Measurements from ENCODE around the gene DBN1.

DBN1 gene

DNA sequence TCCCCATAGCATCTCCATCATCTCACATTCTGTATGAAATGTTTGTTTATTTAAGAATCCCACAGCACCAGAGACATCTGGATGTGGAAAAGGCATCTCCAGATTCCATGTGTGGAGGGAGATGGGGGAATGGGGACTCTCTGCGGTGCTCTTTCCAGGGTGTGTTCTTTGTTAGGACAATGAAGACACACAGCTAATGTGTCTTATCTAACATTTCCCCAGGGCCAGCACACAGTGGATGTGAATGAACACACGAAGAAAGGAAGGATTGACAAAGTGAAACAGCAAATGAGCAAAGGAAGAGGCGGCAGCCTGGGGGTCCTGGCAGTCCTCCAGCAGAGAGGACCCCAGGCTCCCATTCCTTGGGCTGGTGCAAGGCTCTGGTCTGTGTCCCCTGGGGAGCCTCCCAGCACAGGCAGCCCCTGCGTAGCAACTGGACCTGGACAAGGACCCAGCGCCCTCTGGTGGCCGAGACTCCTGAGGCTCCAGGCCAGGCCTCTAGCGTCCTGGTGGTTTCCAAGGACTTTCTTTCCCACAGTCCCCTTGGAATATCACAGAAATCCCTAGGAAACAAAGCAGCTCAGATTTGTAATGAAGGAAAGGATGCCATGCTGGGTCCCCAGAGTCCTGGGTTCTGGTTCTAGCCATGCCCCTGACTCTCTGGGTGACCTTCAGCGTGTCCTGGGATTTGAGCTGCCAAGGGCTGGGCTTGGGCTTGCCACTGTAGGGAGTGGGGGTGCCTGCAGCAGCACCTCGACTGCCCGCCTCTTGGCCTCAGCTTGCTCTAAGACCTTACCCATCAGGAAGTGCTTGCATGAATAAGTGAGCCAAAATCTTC, 27.5 kb upstream of the DBN1 start:
- Mint-ChIP-seq H3K4me1 (ENCODE audit: low read depth in 2 of 2) (peaks cover 18 to 19% of the 10 kb centered on the region in 2 donors), H3K36me3 (ENCODE audit: insufficient read depth) (no peaks in the 10 kb centered on the region), H3K4me3 (no peak overlapping the region), H3K9me3 (no peaks in the 10 kb centered on the region), H3K27ac (no peak overlapping the region), H3K27me3 (no peaks in the 10 kb centered on the region)
- ATAC-seq (replicated peaks) (peak; percentile 34), DNase-seq (peak; percentile 82 to 85 (median 84))

DNA sequence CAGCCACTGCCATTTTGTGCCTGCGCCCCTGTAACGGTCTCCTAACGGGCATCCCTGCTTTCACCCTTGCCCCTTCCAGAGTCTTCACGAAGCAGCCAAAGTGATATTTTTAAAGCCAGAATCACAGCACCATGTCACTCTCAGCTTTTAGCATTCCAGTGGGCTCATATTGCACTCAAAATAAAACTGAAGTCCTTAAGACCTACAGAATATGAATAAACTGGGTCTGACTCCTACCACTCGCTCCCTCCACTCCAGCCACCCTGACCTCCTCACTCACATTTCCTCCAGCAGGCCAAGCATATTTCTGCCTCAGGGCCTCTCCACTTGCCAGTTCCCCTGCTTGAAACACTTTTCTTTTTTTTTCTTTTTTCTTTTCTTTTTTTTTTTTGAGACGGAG, 26.4 kb upstream of the DBN1 start:
- ATAC-seq (replicated peaks), result no peak

DNA sequence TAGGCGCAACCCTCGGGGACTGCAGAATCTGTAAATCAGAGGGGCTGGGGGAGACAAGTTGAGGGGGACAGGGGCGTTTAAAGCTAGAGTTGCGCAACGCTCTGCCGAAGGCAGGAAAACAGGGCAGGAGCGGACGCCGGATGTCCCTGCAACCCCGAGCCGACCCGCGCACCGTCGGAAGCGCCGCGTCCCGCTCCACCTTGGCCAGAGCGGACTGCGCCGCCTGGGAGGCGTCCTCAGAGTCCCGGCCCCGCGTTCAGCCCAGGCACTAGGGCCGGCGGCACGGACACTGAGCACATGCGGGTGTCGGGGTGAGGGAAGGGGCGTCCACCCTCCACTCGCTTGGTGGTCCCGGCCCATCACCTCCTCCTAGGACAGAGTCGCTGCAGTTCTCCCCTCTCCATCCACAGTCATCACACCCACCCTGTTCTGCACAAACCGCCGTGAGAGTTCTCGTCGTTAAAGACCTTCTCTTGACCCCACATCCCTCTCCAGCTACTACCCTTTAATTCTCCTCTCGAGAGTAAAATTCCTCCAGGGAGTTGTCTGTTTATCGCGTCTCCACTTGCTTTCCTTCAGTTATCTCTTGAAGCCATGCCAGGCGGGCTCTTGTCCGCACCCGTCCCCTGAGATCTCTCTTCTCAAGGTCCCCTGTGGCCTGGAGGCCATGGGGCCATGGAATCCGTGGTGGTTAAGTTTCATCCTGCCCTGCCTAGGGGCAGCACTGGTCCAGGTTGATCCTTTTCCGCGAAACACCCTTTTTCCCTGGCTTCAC, 24.8 kb upstream of the DBN1 start:
- peak overlapping the region; percentile 78 to 83 for H3K4me3 Mint-ChIP-seq
- DNase-seq (no peak), ATAC-seq (replicated peaks) (peak; percentile 4)
- H3K27me3 Mint-ChIP-seq, result no peaks in the 10 kb centered on the region
- no peaks in the 10 kb centered on the region for H3K9me3 Mint-ChIP-seq
- peaks cover 23% of the 10 kb centered on the region in 2 donors for H3K4me1 Mint-ChIP-seq (ENCODE audit: low read depth in 2 of 2)
- H3K27ac Mint-ChIP-seq, result peak overlapping the region; percentile 47 to 88
- H3K36me3 Mint-ChIP-seq (ENCODE audit: insufficient read depth), result peaks cover 3% of the 10 kb centered on the region

More for the DNA sequence above, 26.4 kb upstream of the DBN1 start:
- Mint-ChIP-seq H3K27me3 (no peaks in the 10 kb centered on the region), H3K4me1 (ENCODE audit: low read depth in 2 of 2) (peaks cover 19 to 20% of the 10 kb centered on the region in 2 donors), H3K27ac (no peak overlapping the region), H3K36me3 (ENCODE audit: insufficient read depth) (no peaks in the 10 kb centered on the region), H3K4me3 (no peak overlapping the region), H3K9me3 (no peaks in the 10 kb centered on the region)
- no peak for DNase-seq

DNA sequence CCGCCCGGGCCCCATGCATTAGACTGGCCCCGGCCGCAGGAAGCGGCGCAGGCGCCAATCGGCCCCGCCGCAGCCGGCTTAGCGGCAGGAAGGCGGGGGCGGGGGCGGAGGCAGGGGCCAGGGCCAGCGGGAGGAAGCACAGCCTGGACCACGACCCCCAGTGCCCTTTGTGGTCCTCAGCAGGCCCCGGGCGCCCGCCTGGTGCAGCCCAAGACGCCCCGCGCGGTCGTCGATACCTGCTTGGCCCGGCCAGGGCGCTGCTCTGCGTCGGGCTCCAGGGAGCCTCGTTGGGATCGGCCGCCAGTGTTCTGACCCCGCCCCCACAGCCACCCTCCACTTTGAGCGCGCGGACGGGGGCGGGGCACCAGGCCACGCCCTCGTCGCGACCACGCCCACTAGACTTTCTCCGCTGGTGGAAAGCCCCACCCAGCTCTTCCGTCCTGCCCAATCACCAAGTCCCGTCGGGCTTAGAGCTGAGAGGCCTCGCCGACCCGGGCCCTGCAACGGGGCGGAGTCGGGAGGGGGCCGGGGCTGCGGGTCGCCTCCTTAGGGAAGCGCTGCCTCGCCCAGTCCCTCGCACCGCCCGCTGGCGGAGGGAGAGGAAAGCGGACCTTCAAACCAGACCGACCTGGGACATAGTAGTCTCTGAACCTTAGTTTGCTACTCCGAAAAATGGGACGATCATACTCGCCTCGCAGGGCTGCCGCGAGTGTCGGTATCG, 24.0 kb upstream of the DBN1 start, which contains the start of gene PDLIM7:
PDLIM7 (minus strand) TSS at position 313 of the 721 bp plus-strand sequence. CDS start 1,092 bp downstream, outside the sequence.
- DNase-seq (peak; percentile 91 to 93 (median 93)), ATAC-seq (replicated peaks) (peak; percentile 86)
- peak within 1 kb of the TSS; percentile 78 to 83 for H3K4me3 Mint-ChIP-seq
- H3K27me3 Mint-ChIP-seq, result no peaks in the 10 kb centered on the region
- peak within 1 kb of the TSS; percentile 47 to 88 for H3K27ac Mint-ChIP-seq
- peaks cover 28 to 29% of the 10 kb centered on the region in 2 donors for H3K4me1 Mint-ChIP-seq (ENCODE audit: low read depth in 2 of 2)
- no peaks in the 10 kb centered on the region for H3K9me3 Mint-ChIP-seq
- H3K36me3 Mint-ChIP-seq (ENCODE audit: insufficient read depth), result peaks cover 3% of the 10 kb centered on the region

DNA sequence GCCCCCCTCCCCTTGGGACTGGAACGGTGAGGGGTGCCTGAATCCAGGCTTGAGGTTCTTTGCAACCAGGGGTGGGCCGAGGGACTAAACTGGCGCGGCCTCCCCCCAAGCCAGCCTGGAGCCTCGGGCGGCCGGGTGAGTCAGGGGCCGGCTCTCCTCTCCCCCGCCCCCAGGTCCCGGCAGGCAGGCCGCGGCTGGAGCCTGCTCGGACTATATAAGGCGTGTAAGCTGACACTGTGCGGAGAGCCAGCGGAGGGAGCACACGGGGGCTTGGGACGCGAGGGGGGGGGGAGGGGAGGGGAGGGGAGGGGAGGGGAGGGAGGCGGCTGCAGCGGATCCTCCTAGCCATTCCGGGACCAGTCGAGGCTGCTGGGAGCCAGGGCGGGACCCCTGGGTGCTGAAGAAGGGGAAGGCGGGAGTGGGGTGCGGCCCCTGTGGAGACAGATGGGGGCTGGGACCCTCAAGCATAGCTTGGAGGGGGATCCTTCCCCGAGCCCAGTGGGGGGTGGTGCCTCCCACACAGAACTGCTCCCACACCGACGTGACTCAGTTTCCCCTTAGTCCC, 23.4 kb upstream of the DBN1 start:
- Mint-ChIP-seq H3K4me3 (peak overlapping the region; percentile 78 to 83), H3K27me3 (no peaks in the 10 kb centered on the region), H3K9me3 (no peaks in the 10 kb centered on the region), H3K27ac (no peak overlapping the region), H3K4me1 (ENCODE audit: low read depth in 2 of 2) (peaks cover 26 to 29% of the 10 kb centered on the region in 2 donors), H3K36me3 (ENCODE audit: insufficient read depth) (peaks cover 3% of the 10 kb centered on the region)
- DNase-seq (no peak), ATAC-seq (replicated peaks) (no peak)

DNA sequence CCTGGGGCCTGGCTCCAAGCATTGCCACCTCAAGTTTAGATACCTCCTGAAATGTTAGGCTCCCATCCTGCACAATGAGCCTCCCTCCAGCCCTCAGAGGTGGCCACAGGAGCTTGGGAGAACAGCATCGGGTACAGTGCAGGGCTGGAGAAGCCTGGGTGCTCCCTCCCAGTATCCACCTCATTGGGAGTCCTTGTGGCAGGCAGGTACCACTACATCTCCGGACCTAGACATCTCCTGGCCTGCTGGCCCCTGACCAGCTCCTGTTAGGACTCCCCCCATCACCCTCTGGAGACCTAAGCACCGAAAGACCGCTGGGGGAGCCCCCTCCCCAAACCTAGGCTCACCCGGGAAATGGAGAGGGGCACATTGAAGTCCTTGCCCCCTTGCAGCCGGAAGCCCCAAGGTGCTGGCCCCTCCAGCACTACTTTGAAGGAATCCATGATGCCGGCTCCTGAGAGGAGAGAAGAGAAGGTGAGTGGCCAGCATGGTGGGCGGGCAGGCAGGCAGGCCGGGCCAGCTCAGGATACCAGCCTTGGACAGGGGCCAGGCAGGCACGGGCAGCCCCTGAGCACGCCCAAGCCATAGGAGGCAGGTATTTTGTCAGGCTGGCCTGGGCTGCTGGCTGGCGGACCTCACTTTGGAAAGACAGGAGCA, 22.8 kb upstream of the DBN1 start:
- peaks cover 3% of the 10 kb centered on the region for H3K36me3 Mint-ChIP-seq (ENCODE audit: insufficient read depth)
- H3K27ac Mint-ChIP-seq, result no peak overlapping the region
- no peaks in the 10 kb centered on the region for H3K9me3 Mint-ChIP-seq
- DNase-seq (no peak), ATAC-seq (replicated peaks) (no peak)
- peaks cover 26 to 29% of the 10 kb centered on the region in 2 donors for H3K4me1 Mint-ChIP-seq (ENCODE audit: low read depth in 2 of 2)
- H3K4me3 Mint-ChIP-seq, result peak overlapping the region; percentile 78 to 83
- H3K27me3 Mint-ChIP-seq, result no peaks in the 10 kb centered on the region

DNA sequence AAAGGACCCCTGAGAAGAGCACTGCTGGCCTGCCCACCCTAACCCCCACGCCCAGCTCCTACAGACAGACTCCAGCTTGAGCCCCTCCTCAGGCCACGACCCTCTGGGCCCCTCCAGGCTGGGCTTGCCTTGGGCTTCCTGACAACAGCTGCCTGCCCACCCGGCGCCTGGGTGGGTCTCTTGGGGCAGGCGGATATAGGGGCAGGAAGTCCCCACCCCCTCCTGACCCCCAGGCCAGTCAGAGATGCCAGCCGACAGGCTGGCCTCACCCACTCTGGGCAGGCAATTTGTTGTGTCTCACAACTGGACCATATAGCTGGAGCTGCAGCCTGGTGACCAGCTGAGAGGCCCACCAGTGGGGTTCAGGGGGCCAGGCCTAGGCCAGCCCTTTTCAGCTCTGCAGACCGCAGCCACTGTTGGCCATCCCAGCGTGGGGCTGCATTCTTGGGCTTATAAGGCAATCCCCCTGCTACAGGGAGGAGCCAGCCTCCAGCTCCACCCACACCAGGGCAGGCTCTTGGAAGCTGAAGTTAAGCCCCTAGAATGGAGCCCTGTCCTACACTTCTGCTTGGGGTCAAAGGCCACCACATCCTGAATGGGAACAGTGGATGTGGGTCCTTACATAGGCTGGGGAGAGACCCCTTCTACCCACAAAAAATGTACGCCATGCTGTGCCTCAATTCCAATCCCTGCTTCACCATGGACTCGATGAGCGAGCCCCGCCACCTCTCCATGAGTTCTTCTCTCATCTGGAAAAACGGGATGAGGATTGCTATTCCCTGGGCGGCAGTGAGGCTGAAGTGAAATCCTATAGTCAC, 22.0 kb upstream of the DBN1 start:
- Mint-ChIP-seq H3K36me3 (ENCODE audit: insufficient read depth) (peaks cover 3% of the 10 kb centered on the region), H3K4me1 (ENCODE audit: low read depth in 2 of 2) (peaks cover 22 to 25% of the 10 kb centered on the region in 2 donors), H3K9me3 (no peaks in the 10 kb centered on the region), H3K4me3 (peak overlapping the region; percentile 78 to 83), H3K27ac (no peak overlapping the region), H3K27me3 (no peaks in the 10 kb centered on the region)
- ATAC-seq (replicated peaks) (no peak), DNase-seq (no peak)

DNA sequence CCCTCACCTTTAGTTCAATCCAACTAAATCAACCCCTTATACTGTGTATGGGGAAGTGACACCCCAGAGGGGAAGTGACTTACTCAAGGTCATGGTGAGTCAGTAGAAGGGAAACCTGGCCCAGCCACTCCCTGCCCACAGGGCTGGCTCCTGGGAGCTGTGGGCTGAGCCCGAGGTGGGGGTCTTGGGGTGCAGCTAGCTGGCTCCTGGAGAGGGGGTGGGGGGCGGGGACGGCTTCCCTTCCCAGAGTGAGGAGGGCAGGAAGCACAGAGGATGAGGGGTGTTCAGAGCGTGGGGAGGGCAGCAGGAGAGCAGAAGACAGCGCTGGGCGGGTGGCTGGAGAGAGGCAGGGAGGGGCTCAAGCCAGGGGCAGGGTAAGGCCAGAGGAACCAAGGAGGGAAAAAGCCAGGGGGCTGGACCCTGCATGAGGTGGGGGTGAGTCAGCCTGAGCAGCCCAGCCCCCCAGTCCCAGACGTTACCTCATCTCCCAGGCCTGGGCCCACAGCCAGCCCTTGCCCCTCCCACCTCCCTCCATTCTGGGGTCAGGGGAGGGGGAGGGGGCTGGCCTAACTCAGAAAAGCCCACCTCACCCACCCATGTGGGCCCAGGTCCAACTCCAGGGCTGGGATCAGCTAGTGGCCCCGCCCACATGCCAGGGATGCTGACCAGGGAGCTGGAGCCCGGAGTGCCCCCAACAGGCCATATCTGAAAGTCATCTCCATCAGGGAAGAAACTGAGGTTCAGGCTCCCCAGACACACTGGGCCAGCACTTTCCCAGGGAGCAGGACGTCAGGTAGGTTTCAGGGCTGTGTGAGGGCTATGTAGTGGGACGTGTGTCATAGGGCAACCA, 21.1 kb upstream of the DBN1 start:
- Mint-ChIP-seq H3K4me1 (ENCODE audit: low read depth in 2 of 2) (peaks cover 22 to 25% of the 10 kb centered on the region in 2 donors), H3K27ac (peak overlapping the region in 1 of 2 donors; percentile 15), H3K36me3 (ENCODE audit: insufficient read depth) (peaks cover 3% of the 10 kb centered on the region), H3K27me3 (no peaks in the 10 kb centered on the region), H3K9me3 (no peaks in the 10 kb centered on the region), H3K4me3 (no peak overlapping the region)
- DNase-seq (no peak), ATAC-seq (replicated peaks) (no peak)

DNA sequence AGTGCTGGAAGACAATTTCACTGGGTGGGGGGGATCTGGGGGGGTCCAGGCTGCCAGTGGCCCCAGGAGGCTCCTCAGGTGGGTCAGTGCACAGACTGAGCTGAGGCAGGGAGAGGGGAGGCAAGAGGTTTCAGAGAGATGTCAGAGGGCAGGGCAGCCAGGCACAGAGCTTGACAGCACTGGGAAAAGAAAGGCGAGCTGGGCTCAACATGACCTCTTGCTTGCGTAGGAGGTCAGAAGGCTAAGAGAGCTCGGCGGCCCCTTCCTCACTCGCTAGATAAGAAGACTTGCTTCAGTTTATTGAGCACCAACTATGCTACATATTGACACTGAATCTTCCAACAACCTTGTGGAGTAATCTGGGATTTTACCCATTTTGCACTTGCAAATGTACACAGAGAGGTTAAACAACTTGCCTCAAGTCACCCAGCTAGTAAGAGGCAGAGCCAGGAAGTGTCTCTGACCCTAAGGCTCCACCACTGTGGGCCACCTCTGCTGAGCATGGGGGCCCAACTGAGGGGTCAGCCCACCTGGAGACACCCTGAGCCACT, 20.4 kb upstream of the DBN1 start:
- ATAC-seq (replicated peaks) (no peak), DNase-seq (no peak)
- Mint-ChIP-seq H3K27me3 (no peaks in the 10 kb centered on the region), H3K4me1 (ENCODE audit: low read depth in 2 of 2) (peaks cover 22 to 24% of the 10 kb centered on the region in 2 donors), H3K9me3 (no peaks in the 10 kb centered on the region), H3K36me3 (ENCODE audit: insufficient read depth) (peaks cover 3% of the 10 kb centered on the region), H3K27ac (peak overlapping the region in 1 of 2 donors; percentile 15), H3K4me3 (no peak overlapping the region)

DNA sequence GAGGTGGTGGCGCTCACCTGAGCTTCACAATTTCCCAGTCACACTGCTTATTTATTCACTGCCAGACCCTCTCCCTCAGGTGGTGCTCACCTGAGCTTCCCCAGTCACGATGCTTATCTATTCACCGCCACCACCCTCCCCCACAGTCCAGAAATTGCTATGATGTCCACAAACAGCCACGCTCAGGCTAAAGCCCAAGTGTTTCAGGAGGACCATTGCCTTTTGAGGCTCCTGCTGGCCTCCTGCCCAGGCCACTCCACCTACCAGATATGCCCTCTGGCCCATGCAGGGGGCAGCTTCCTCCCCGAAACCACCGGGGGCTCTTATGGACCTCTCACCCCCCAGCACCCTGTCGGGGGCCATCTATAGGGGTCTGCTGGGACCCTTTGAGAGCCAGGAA, 19.4 kb upstream of the DBN1 start:
- Mint-ChIP-seq H3K27me3 (no peaks in the 10 kb centered on the region), H3K36me3 (ENCODE audit: insufficient read depth) (peaks cover 3% of the 10 kb centered on the region), H3K4me3 (no peak overlapping the region), H3K27ac (peak overlapping the region in 1 of 2 donors; percentile 25), H3K9me3 (no peaks in the 10 kb centered on the region), H3K4me1 (ENCODE audit: low read depth in 2 of 2) (peaks cover 14 to 16% of the 10 kb centered on the region in 2 donors)
- DNase-seq (no peak), ATAC-seq (replicated peaks) (no peak)
